Measurements from ENCODE around the gene AFAP1.

The AFAP1 gene

DNA sequence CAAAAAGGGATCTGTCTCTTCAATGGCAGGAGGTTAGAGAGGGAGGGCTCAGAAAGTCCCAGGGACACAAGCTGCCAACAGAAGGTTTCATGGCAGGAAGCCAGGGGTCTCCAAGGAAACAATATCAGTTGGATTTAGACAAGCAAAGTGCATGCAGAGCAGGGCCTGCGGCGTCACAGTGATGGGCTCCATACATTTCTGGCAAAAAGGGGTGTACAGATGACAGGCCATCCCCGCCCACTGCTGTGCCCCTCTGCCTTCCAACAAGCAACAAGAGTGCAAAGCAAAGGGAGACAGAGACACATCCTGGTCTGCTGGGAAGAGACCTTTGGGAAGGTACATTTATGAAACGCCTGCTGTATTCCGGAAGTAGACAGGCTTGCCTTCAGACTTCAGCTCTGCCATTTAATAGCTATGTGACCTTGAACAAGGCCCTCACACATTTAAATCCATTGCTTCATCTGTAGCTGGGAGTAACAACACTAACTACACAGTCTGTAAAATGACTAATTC is 121.2 kb downstream of the AFAP1 start:
- no peak for FAIRE-seq

DNA sequence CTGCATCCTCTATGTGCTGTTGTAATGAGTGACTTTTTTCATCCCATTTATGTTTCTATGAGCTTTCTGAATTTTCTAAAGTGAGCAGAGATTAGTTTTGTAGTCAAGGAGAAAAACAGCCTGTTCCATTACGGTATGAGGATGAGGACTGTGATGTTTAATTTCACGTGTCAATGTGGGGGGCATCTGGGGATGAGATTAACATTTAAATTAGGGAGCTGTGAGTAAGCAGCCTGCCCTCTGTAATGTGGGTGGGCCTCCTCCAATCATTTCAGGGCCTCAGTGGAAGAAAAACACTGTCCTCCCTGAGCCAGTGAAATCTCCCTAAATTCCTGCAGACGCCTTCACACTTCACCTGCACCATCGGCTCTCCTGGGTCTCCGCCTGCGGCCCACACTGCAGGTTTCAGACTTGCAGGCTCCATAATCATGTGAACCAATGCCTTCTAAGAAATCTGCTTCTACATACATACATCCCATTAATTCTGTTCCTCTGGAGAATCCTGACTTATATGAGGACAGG is 121.7 kb downstream of the AFAP1 start:
- FAIRE-seq, result no peak

DNA sequence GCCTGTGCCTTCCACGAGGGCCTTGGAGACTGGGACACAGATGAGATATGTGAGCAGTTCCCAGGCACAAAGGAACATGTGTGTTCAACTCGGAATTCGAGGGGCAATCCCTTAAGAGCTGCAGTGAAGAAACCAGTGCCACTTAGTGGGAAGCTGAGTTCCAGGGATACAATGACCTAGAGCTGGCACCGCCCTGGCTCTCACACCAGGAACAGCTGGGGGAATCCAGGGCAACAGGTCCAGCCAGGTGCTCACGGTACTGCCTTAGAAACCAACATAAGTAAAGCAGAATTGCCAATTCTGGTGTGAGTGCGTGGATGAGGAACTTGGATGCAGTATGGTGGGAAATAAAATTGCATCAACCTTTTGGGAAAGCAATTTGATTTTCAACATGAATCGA is 122.9 kb downstream of the AFAP1 start:
- FAIRE-seq, result no peak

DNA sequence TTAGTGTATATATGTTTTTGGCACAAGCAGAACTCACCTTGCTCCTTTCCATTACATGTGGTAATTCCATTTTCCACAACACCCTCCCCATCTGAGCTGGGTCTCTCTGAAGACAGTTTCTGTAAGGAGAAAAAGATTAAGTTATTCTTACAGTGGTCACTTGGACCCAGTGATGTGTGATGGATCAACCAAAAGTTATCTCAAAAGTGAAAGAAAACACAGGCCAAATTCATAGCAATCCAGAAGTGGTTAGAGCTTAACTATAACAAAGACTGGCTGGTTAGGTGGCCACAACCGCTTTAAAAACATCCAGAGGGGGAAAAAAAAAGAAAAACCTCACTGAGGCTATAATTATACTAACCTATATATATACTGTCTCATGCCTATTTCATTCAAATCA is 123.7 kb downstream of the AFAP1 start:
- no peak for FAIRE-seq

DNA sequence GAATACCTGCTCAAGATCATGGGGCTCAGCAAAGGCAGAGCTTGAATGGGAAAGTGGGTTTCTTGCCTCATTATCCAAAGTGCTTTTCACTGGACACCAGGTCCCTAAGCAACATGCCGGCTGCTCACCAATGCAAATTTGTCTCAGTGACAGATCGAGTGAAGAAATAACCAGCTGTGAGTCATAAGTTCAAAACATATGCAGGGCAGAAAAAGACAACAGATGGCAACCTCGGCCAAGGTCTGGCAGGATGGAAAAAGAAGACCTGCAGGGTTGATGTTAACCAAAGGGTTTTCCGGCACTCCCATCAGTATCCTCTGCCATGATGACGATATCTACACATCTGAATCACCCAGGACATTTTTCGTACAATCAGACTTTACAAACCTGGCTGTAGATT is 124.1 kb downstream of the AFAP1 start:
- FAIRE-seq, result no peak

DNA sequence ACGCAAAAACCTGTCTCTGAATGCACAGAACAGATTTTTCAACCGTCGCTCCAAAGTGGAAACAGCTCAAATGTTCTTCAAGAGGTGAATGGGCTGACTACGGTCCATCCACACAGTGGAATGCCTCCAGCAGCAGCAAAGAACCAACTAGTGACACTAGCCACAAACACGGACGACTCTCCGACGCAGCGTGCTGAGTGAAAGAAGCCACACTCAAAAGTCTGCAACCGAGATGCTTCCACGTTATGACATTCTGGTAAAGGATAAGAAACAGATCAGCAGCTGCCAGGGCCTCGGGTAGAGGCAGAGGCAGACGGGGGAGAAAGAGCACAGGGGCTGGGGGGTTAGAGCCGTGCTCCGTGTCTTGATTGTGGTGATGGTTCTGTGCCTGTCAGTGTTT is 125.2 kb downstream of the AFAP1 start:
- no peak for FAIRE-seq

DNA sequence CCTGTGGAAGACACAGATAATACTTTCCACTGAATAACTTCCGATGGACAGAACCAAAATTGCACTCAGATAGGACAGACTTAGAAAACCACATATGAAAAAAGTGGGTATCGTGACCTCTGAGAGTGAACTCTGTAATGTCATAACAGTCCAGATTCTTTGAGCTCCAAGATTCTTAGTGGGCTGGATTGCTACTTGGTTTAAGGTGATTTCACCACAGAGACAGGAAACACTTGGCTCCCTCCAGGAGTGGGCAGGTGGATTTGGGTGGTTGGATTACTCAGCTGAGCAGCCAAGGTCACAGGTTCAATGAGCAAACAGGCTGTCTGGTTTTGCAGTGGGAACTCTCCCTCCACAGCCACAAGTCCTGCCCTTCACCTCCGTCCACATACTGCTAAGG is 126.0 kb downstream of the AFAP1 start:
- no peak for FAIRE-seq

DNA sequence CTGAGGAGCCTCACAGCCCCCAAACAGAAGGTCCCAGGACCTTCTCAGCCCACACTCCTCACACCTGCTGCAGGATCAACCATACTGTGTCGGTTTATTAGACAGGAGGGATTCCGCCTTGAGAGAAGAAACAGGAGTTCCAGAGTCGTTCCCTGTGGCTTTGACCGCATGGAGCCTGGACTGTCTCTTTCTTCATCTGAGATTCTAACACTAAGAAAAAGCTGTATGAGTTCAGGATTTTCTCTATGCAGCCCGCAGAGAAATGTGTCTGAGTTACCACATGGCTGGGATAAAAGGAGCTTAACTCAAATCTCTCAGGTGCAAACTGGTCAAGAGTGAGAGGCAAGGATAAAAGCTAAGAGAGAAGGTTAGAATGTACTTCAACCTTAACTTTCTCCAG is 126.7 kb downstream of the AFAP1 start:
- no peak for FAIRE-seq

DNA sequence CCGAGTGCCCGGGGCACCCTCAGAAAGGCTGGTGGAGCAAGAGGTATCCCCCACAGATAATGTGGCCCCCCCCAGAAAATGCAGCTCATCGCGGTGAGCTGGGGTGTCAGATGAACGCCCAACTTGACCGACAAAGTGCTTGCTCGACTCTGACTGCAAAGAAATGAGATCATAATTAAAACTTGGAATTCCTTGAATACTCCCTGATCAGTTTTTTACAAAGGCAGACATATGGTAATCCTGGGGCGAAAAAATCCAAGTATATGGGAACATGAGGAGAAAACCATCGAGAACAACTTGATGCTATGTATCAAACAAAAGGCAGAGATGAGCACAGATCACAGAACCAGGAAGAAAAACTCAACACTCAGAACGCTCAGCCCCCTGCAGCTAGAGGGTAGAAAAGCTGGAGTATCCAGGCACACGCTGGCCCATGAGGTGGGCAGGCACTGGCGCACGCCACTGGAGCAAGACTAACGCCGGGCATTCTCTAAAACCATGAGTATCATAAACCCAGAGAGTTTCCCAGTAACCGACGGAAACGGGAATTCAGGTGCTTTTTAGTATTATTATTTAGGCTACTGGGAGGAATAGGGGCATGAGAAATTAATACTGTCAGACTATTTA is 127.3 kb downstream of the AFAP1 start:
- FAIRE-seq, result no peak

DNA sequence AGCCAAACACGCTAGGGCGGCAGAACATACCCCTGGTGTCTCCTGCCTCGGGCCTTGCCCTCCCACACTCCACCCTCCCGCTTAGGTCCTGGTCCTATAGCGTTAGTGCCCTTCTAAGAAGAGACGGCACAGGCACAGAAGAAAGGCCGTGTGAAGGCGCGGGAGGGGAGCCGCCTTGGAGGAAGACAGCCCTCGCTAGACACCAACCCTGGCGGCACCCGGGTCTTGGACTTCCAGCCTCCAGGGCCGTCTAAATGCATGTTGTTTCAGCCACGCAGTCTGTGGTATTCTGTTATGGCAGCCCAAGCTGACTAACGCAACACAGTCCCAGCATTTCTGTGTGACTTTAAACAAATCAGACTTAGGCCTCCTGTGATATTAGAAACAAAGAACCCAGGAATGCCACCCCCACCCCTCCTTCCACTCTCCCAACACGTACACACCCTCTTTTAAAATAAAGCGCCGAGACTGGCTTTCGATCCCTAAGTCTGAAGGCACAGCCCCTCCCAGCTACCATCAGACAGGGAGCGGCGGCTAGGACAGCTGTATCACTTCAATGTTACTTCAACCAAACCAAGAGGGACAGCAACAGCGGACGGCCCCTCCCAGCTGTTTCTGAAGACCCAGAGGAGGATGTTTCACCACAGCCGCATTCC is 128.0 kb downstream of the AFAP1 start:
- FAIRE-seq, result no peak

DNA sequence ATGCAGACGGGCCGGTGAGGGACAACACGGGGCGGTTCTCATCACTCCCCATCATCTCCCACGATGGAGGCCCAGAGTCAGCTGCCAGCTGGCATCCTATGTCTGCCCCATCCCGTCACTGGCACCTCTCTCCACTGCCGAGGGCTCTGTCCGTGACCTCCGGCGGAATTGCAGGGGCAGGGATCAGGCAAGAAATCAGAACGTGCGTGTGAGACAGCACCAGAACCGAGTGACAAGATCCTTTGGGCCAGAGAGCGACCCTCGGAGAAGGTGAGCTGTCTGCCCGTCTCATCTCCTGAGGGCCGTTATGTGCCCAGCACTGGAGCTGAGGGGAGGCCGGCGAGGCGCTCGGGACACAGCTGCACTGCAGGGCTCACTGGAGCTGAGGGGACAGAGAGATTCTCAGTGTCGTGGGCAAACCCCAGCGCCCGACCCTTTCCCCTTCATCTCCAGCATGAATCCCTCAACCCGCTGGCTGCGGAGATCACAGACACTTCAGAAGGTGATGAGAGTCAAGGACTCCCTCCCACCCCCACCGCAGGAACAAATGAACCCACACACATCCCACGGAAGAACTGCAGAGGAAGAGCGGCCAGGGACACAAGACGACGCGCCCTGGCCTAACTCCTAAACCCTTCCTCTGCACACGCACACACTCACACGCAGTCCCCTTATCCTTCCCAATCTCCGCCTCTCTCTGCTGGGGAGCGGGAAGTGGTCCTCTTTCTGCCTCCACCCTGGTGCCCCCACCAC is 128.7 kb downstream of the AFAP1 start:
- FAIRE-seq, result no peak

DNA sequence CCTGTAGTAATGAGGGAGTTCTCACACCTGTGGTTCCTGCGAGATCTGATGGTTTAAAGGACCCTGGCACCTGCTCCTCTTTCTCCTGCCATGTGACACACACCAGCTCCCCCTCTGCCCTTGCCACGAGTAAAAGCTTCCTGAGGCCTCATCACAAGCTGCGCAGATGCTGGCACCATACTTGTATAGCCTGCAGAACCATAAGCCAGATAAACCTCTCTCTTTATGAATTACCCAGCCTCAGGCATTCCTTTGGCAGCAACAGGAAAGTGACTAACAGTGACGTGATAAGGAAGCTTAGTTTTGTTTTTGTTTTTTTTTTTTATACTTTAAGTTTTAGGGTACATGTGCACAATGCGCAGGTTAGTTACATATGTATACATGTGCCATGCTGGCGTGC is 130.9 kb downstream of the AFAP1 start:
- no peak for FAIRE-seq

DNA sequence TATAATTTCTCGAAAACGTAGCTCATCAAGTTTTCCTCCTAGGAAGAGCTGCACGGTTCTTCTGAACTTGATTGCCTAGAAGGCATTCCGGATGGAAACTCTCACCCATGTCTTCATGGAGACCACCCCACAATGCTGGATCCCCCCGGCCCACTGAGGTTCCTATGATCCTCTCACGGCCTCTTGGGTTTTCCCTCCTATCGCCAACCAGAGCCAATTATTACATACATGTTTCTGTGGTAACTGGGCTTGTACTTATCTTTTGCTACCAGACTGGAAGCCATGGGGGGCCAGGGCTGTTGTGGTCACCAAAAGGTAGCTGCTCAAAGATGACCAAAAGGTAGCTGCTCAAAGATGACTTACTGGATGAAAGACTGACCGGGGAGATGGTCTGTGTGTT is 131.5 kb downstream of the AFAP1 start:
- no peak for FAIRE-seq

DNA sequence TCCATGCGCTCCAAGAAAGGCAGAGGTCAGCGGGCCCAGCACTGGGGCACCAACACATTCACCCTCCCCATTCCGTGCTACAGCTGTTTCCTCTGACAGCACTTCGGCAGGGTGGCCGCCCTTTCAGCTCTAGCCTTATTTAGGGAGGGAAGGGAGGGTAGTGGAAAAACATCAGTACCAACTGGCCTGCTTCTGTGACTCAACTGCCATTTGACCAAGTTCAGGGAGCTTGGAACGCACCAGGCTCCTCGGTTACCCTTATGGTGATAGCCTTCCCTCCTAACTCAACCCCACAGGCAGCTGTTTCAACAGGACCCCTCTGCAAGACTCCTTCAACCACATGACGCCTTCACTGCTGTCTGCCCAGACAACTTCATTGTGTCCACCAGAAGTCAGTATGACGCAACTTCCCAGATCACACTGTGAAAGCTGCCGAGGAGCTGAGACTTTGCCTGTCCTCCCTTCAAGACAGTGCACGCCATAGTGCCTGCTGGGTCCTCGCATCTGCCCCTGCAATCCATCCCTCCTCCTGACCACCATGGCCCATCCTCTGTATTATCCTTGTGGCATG is 132.2 kb downstream of the AFAP1 start:
- no peak for FAIRE-seq

DNA sequence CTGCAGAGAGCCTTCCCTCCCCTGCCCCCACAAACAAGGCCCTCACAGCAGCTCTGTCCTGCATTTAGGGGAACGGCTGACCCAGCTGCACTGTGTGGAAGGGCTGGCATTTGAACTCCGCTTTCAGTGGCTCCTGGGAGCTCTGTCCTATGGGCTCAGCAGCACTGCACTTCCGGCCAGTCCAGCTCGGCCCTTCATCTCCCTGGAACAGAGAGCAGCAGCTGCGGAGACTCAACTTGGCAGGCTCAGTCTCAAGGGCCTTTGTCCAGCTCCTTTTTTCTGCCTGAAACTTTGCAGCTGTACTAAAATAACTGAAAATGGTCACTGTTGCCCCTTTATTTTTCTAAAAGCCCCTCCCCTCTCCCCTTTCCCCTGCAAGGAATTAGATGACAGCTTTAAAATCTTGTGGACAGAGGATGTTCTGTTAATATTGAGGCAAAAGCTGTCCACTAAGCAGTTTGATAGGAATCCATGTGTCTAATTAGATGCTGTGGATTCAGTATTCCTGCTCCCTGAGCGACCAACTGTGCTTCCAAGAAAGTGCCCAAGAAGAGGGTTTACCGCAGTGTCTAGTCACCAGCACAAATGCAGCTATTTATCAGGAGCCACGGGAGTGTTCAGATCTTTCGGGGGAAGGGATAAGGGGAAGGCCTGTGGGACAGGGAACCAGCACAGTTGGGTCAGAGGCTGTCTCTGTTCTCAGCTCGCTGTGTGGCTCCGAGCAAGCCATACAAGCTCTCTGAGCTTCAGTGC is 133.1 kb downstream of the AFAP1 start:
- no peak for FAIRE-seq

DNA sequence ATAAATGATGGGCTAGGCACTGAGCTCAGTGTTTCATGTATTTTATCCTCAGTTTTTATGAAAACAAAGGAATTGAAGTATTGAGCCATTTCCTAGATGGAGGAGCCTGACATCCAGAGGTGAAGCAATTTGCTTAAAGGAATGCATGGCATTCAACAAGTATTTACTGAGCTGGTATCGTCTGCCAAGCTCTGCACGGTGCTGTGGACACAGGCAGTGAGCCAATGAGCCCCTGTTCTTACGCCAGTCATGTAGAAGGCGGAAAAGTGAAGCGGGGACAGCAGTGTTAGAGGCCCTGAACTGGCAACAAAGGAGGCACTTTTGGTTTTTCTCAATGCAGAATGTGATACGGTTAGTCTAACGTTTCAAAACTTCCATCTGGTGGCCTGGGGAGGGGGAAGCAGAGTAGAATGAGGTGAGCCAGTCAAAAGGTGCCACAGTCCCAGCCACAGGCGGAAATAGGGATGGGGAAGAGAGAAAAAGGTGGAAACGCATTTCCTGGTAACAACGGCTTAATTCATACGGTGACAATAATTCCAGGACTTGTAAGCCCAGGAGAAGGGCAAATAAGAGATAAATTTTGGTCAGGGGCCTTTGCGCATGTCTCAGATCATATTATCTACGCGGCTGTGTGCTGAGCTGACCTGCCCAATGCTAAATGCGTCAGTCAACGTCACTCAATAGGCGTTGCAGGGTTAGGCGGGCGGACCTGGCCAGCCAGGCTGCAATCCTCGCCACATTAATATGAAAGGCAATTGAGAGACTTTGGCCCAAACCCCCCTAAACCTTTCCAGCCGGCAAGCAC is 133.9 kb downstream of the AFAP1 start:
- FAIRE-seq, result no peak

DNA sequence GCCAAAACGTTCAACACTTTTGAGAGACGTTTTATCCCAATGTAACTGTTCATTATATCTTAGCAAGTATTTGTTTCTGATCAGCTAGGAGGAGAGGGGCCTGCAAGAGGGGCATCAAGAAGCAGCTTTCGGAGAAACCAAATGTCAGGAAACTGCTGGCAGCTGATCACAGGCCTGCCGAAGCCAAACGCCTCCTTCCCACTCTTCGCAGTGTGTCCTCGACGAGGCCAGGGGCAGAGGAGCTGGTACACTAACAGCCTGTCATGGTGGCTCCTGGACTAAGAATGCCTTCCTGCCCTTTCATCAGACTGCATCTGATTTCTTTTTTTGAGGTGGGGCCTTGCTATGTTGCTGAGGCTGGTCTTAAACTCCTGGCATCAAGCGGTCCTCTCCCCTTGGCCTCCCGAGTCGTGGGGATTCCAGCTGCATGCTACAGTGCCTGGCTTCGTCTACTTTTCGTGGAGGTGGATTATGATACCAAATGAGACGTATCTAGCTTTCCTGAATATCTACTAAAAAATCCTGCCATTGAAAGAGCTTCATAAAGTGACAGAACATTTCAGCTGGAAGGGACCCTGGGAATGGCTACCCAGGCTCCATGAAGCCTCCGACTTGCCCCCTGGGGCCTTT is 134.8 kb downstream of the AFAP1 start:
- no peak for FAIRE-seq

DNA sequence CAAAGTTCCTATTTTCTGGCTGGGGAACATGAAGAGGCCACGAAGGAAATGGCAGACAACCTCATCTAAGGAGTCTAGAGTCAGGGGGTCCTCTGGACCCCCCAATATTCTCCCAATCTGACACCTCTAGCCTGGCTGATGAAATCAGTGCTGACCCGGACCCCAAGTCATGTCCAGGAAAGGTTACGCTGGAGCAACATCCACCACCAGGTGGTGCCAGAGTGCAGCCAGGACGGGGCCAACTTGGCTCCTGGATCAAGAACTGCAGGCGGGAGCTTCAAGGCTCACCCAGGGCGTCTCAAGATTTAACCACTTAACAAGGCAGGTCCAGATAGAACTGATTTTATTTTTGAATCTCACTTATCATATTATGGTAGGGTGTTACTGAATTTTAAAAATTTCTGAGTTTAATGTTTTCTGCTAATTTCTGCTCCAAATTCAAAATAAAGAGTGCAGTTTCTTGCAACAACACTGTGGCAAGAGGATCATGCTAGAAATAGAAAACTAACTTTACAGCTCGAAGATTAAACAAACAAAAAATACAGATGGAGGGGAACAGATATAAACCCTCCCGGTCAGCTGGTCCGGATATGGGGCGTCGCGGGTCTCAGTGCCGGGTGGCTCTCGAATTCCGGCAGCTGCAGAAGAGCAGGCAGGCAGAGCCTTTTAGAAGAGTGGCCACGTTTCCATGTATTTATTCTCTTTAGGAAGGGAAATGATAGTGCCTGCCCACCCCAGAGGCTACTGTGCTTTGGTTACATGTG is 135.5 kb downstream of the AFAP1 start:
- FAIRE-seq, result peak; percentile 15

DNA sequence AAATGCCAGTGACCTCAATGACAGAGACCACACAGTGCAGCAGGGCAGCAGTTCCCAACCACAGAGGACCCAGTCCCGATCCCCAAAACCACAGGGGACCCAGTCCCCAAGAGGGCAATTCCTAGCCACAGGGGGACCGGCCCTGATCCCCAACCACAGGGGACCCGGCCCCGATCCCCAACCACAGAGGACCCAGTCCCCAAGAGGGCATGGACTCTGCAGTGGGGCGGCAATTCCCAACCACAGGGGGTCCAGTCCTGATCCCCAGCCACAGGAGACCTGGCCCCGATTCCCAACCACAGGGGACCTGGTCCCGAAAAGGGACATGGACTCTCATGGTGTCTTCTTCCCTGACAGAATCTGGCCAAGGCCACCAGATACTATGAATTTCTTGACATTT is 136.3 kb downstream of the AFAP1 start:
- no peak for FAIRE-seq

DNA sequence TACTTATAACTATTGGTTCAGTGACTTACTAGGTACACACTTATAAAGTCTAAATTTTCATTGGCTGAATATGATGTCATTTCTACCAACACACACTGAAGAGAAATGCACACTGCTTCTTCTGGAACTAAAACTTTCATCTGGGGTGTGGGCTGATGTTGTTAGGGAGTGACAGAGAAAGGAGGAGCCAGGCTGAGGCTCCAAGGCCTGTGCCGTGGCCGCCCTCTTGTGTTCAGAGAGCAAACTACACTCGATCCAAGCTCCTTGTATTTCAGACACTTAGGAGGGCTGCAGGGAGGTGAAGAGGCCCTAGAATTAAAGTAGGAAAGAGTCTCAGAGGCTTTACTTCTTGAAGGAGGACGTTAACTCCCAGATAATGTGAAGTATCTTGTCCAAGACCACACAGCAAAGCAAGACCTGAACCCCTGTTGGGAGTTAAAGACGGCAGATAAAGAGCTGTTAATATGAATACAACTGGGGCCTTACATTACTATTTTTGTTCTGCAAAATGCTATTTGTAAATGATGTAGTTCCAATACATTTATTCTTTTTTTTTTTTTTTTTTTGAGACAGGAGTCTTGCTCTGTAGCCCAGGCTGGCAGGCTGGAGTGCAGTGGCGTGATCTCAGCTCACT is 137.5 kb downstream of the AFAP1 start:
- peak; percentile 45 for FAIRE-seq

Measured in endometrium (tissue), 2 donors.